B cell (primary cell): ENCODE data around the gene AMBRA1. TPM values are rescaled to one million over a fixed set of nuclear protein-coding genes. Genes with fewer than 3 reads are reported as not detected.

Source experiments
- ATAC-seq: fragments of 200-7000 bp; cut with Tn5 transposase; one replicate; pipeline ENCODE4 v1.10.0; 2021; ENCODE audit warnings: low read depth, mild to moderate bottlenecking, moderate number of reproducible peaks, moderate library complexity
- CTCF ChIA-PET: fragments of 350-600 bp; sonication (Branson Sonifier 250); formaldehyde crosslinking; loops from one replicate; lab custom pipeline; 2021; ENCODE audit warnings: antibody characterized with exemption, inconsistent platforms; lab: Charles Lee
- POLR2A ChIA-PET: fragments of 350-600 bp; sonication (Branson Sonifier 250); formaldehyde crosslinking; loops from one replicate; lab custom pipeline; 2021; ENCODE audit warnings: antibody characterized with exemption; lab: Charles Lee
- DNase-seq: peaks from one replicate; pipeline ENCODE4 v3.0.0; 2013
- H2AFZ ChIP-seq: 2 replicates; pipeline ENCODE4 v1.6.1; 2012; ENCODE audit warnings: mild to moderate bottlenecking, low read depth, low read length; ENCODE audit not compliant: insufficient read depth, poor library complexity, severe bottlenecking
- H3K27ac ChIP-seq, 2 donors: 1 replicate in 1 of 2; 2 replicates in 1 of 2; pipeline ENCODE4 v1.5.1; 2012 to 2013; ENCODE audit warnings: low read length in 2 of 2, mild to moderate bottlenecking in 2 of 2, moderate library complexity in 1 of 2
- H3K27me3 ChIP-seq, 4 experiments: fragments of 200-600 bp in 1 of 4; sonication (generic) in 1 of 4; replicated peaks in 1 of 4; 1 replicate in 2 of 4; 2 replicates in 2 of 4; pipeline versions ENCODE4 v1.6.1 to v1.7.0; 2013 to 2016; ENCODE audit warnings: low read length in 3 of 4, mild to moderate bottlenecking in 2 of 4, mixed read lengths in 1 of 4, moderate library complexity in 1 of 4; ENCODE audit not compliant: insufficient read depth in 4 of 4, control insufficient read depth in 3 of 4; ENCODE audit errors: control extremely low read depth in 1 of 4
- H3K36me3 ChIP-seq, 2 experiments: replicated peaks in 1 of 2; 1 replicate in 1 of 2; 2 replicates in 1 of 2; pipeline versions ENCODE4 v1.6.1 to v1.7.1; 2013; ENCODE audit warnings: low read length in 1 of 2; ENCODE audit not compliant: insufficient read depth in 2 of 2, control insufficient read depth in 1 of 2; ENCODE audit errors: control extremely low read depth in 1 of 2, extremely low read depth in 1 of 2
- H3K4me1 ChIP-seq, 2 donors: fragments of 200-600 bp in 1 of 2; sonication (generic) in 1 of 2; 1 replicate in 1 of 2; 2 replicates in 1 of 2; pipeline versions ENCODE4 v1.5.1 to v1.6.1; 2013 to 2017; ENCODE audit warnings: low read length in 2 of 2; ENCODE audit not compliant: control insufficient read depth in 2 of 2, insufficient read depth in 2 of 2
- H3K4me2 ChIP-seq: replicated peaks from 2 replicates; pipeline ENCODE3; 2012; ENCODE audit warnings: mild to moderate bottlenecking, low read depth, low read length; ENCODE audit not compliant: poor library complexity, severe bottlenecking
- H3K4me3 ChIP-seq, 5 experiments: fragments of 200-600 bp in 1 of 5; sonication (generic) in 1 of 5; 1 replicate in 3 of 5; 2 replicates in 2 of 5; pipeline versions ENCODE4 v1.5.1 to v1.7.0; 2011 to 2016; ENCODE audit warnings: low read length in 4 of 5, mild to moderate bottlenecking in 4 of 5, low read depth in 2 of 5, control low read depth in 1 of 5, moderate library complexity in 1 of 5; ENCODE audit not compliant: insufficient read depth in 1 of 5; ENCODE audit errors: control extremely low read depth in 1 of 5, extremely low read depth in 1 of 5
- H3K79me2 ChIP-seq: fragments of 200-600 bp; sonication (generic); one replicate; pipeline ENCODE4 v1.6.0; 2016; ENCODE audit warnings: low read length; ENCODE audit not compliant: control insufficient read depth, insufficient read depth
- H3K9ac ChIP-seq: fragments of 200-600 bp; sonication (generic); 2 replicates; pipeline ENCODE4 v1.6.1; 2017; ENCODE audit warnings: mild to moderate bottlenecking, low read length, moderate library complexity
- H3K9me3 ChIP-seq, 3 donors: one replicate each; pipeline versions ENCODE4 v1.6.1 to v1.7.1; 2013; ENCODE audit warnings: low read length in 2 of 3; ENCODE audit not compliant: control insufficient read depth in 2 of 3, insufficient read depth in 1 of 3; ENCODE audit errors: control extremely low read depth in 1 of 3
- H4K20me1 ChIP-seq: 2 replicates; pipeline ENCODE4 v1.6.0; 2012; ENCODE audit warnings: mild to moderate bottlenecking, low read length; ENCODE audit not compliant: insufficient read depth, control insufficient read depth, poor library complexity, severe bottlenecking
- H3K27ac Mint-ChIP-seq: one replicate; pipeline ENCODE4 v1.8.0; 2021; ENCODE audit warnings: mixed read lengths
- H3K27me3 Mint-ChIP-seq: one replicate; pipeline ENCODE4 v1.8.0; 2021; ENCODE audit warnings: mixed read lengths
- H3K4me1 Mint-ChIP-seq: one replicate; pipeline ENCODE4 v1.8.0; 2021; ENCODE audit warnings: mixed read lengths
- H3K4me3 Mint-ChIP-seq: one replicate; pipeline ENCODE4 v1.8.0; 2021; ENCODE audit warnings: mixed read lengths
- H3K9me3 Mint-ChIP-seq: one replicate; pipeline ENCODE4 v1.8.0; 2022; ENCODE audit warnings: mixed read lengths; ENCODE audit not compliant: insufficient read depth
- CTCF ChIP-seq: fragments of 200-600 bp; IDR thresholded peaks from one replicate; pipeline ENCODE4 v1.8.0; 2022; ENCODE audit warnings: antibody characterized with exemption, mild to moderate bottlenecking
- EZH2 ChIP-seq: IDR thresholded peaks from 2 replicates; pipeline ENCODE4 v1.6.1; 2012; ENCODE audit warnings: borderline replicate concordance, low read depth, mild to moderate bottlenecking, moderate library complexity, low read length; ENCODE audit not compliant: insufficient read depth, poor library complexity, severe bottlenecking
- WGBS: methylation state at CpG from one replicate; pipeline ENCODE4 v1.1.5; 2013; ENCODE audit warnings: missing lambda C conversion rate; ENCODE audit not compliant: insufficient coverage; 5-methylcytosine and 5-hydroxymethylcytosine counted together
- intact Hi-C: fragments of 100-400 bp; cut with micrococcal nuclease; formaldehyde crosslinking; loops from one replicate; pipeline ENCODE4 v1.10.0; 2022
- polyA plus RNA-seq: library from polyadenylated mRNA; depleted of rRNA; stranded (reverse); fragments of >200 nt; gene quantifications from 2 replicates; pipeline ENCODE4 v1.2.3, GENCODE V29; 2012
- total RNA-seq, 2 donors: library from RNA; stranded (reverse); fragments of 120-200 nt in 1 of 2; gene quantifications; 1 replicate in 1 of 2; 2 replicates in 1 of 2; pipeline versions ENCODE4 v1.2.3 to v1.2.4, GENCODE V29; 2013 to 2022

AMBRA1 gene
- total and polyA plus RNA-seq, 2 donors (not counting 1 experiment from before 2014, with no cell fraction given), result 13.8 to 36.1 TPM

DNA sequence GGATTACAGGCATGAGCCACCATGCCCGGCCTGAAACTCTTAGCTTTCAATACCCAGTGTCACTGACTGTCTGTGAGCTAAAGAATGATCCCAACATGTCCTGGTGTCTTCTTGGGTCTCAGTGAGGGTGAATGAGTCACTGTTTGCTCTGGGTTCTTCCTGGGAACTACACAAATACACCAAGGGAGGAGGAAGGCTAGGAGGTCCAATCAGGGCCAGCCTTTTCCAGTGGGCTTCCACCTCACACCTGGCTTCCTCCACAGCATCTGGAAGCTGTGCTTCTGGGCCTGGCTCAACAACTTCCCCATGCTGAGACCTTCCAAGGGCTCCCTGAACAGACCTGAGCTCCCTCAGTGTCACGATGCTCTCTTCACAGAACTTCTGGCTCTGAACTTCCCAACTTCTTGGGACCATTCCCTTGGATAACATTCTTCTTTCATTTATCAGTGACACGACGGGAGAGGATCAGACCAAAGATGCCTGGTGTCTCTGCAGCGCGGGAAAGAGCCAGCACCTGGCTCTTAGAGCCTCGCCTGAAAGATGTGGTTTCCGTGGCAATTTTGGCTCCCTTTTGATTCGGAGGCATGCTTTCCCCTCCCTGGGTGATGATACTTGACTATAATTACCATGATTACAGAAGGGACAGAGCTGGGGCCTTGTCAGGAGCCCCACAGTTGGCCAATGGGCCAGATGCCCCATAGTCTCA, 179.9 kb downstream of the AMBRA1 start:
- Histone ChIP-seq H3K4me2 (no peak overlapping the region), H3K27me3 (no peaks in the 10 kb centered on the region), H3K4me3 (no peak overlapping the region), H2AFZ (no peak overlapping the region), H3K27ac (no peak overlapping the region), H3K9me3 (no peaks in the 10 kb centered on the region), H3K36me3 (peaks cover 2 to 64% of the 10 kb centered on the region in 2 experiments), H3K79me2 (no peaks in the 10 kb centered on the region), H3K9ac (no peak overlapping the region), H4K20me1 (no peaks in the 10 kb centered on the region), H3K4me1 (no peaks in the 10 kb centered on the region)
- DNase-seq, result no peak
- ChIA-PET CTCF (no interaction called here), POLR2A (no interaction called here)
- WGBS, result 97% methylated on average over 9 of the region's 9 CpGs
- Mint-ChIP-seq H3K4me1 (no peaks in the 10 kb centered on the region), H3K4me3 (no peak overlapping the region), H3K9me3 (no peaks in the 10 kb centered on the region), H3K27me3 (no peaks in the 10 kb centered on the region), H3K27ac (no peak overlapping the region)
- no peak for TF ChIP-seq EZH2
- TF ChIP-seq CTCF, result no peak
- intact Hi-C loops, result no loop called here
- no peak for ATAC-seq

DNA sequence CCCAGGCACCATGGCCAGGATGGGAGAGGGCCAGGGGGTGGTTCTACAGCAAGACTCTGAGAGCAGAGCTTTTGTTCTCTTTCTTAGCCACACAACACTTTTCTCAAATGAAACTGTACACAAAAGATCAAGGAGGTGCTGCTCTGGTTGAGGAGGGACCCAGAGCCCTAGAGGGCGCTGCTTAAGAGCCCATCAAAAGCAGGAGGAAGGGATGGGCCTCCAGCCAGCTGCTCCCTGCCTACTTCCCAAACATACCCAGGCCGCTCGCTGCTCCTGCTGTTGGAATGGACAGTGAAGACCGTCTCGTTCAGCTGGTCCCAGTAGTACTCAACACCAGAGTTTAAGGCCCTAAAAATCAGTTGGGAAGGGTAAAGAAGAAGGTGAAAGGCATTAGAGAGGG, 183.8 kb downstream of the AMBRA1 start:
- no peak for TF ChIP-seq CTCF
- TF ChIP-seq EZH2, result no peak
- H3K27me3 ChIP-seq, result no peaks in the 10 kb centered on the region
- Mint-ChIP-seq H3K27ac (no peak overlapping the region), H3K9me3 (no peaks in the 10 kb centered on the region), H3K4me1 (no peaks in the 10 kb centered on the region), H3K4me3 (no peak overlapping the region), H3K27me3 (no peaks in the 10 kb centered on the region)
- H3K4me1 ChIP-seq, result no peaks in the 10 kb centered on the region
- peaks cover 2 to 60% of the 10 kb centered on the region in 2 experiments for H3K36me3 ChIP-seq
- H3K79me2 ChIP-seq, result no peaks in the 10 kb centered on the region
- no peak overlapping the region for H3K9ac ChIP-seq
- intact Hi-C loops, result no loop called here
- DNase-seq (no peak), ATAC-seq (no peak)
- H3K4me2 ChIP-seq, result no peak overlapping the region
- H2AFZ ChIP-seq, result no peak overlapping the region
- no peak overlapping the region for H3K4me3 ChIP-seq
- POLR2A ChIA-PET, result no interaction called here
- no peak overlapping the region for H3K27ac ChIP-seq
- 95% methylated on average over 3 of the region's 5 CpGs for WGBS
- H4K20me1 ChIP-seq, result no peaks in the 10 kb centered on the region
- no peaks in the 10 kb centered on the region for H3K9me3 ChIP-seq
- CTCF ChIA-PET, result no interaction called here
